ENCODE results near the gene SLC9A1. TPM values are rescaled to one million over a fixed set of nuclear protein-coding genes. Genes with fewer than 3 reads are reported as not detected.

The SLC9A1 gene
- polyA plus RNA-seq, 1 of the 3 experiments (the other 2 are of a cell fraction), result 11.4 TPM

DNA sequence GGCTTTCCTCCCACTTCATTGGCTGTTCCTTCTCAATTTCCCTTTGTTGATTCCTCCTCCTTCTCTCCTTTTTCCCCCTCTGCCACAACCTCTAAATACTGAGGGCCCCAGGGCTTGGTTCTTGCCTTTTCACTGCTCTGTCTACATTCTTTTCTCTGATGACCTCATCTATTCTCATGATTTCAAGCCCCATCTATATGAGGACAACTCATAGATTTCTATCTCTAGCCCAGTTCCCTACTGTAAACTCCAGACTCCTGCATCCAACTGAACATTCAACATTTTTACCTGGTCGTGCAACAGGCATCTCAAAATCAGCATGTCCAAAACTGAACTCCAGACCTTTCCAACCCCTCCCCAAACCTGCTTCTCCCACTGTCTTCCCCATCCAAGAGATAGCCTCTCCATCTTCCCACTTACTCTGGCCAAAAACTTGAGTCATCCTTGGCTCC, 11.5 kb upstream of the SLC9A1 start:
- Histone ChIP-seq H3K4me2 (peak overlapping the region; percentile 48), H3K9me2 (no peaks in the 10 kb centered on the region)

DNA sequence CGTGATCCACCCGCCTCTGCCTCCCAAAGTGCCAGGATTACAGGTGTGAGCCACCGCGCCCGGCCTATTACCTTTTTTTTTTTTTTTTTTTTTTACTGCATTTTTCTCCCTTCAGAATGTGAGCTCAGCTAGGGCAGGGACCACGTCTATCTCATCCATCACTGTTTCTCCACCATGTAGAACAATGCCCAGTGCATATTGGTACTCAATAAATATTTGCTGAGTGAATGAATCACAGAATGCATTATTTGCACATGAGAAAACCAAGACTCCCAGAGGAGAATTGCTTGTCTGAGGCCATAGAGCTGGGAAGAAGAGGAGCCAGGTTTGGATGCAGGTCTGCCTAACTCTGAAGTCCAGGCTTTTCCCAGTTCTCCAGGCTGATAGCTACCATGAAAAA, 8.2 kb upstream of the SLC9A1 start:
- H3K79me2 ChIP-seq (ENCODE audit: insufficient read depth), result no peaks in the 10 kb centered on the region
- TF ChIP-seq, protein P1, sequence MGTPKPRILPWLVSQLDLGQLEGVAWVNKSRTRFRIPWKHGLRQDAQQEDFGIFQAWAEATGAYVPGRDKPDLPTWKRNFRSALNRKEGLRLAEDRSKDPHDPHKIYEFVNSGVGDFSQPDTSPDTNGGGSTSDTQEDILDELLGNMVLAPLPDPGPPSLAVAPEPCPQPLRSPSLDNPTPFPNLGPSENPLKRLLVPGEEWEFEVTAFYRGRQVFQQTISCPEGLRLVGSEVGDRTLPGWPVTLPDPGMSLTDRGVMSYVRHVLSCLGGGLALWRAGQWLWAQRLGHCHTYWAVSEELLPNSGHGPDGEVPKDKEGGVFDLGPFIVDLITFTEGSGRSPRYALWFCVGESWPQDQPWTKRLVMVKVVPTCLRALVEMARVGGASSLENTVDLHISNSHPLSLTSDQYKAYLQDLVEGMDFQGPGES (IDR thresholded peaks at IDR 0.05; ENCODE audit: low read depth, low read length), result no peak
- TF ChIP-seq EZH2phosphoT487 (IDR thresholded peaks at IDR 0.05; ENCODE audit: borderline replicate concordance, low read depth) (no peak), FOXJ3 (CRISPR knock-in tag; IDR thresholded peaks at IDR 0.05) (no peak), MXI1 (IDR thresholded peaks at IDR 0.05; ENCODE audit: low read depth, low read length) (no peak), PBX3 (IDR thresholded peaks at IDR 0.05) (no peak), POLR2AphosphoS5 (IDR thresholded peaks at IDR 0.05; ENCODE audit: low read depth, low read length) (no peak)
- TF ChIP-seq, protein P2, sequence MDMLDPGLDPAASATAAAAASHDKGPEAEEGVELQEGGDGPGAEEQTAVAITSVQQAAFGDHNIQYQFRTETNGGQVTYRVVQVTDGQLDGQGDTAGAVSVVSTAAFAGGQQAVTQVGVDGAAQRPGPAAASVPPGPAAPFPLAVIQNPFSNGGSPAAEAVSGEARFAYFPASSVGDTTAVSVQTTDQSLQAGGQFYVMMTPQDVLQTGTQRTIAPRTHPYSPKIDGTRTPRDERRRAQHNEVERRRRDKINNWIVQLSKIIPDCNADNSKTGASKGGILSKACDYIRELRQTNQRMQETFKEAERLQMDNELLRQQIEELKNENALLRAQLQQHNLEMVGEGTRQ (IDR thresholded peaks at IDR 0.05; ENCODE audit: borderline replicate concordance, low read depth, low read length), result no peak
- H3K27me3 ChIP-seq (ENCODE audit: insufficient read depth), result no peaks in the 10 kb centered on the region
- H3K36me3 ChIP-seq (replicated peaks in 1 of 2; ENCODE audit: control insufficient read depth in 1 of 2, insufficient read depth in 2 of 2, low read length in 1 of 2), result no peaks in the 10 kb centered on the region
- no peak overlapping the region for H3K9ac ChIP-seq
- H3K27ac ChIP-seq (ENCODE audit: low read depth in 2 of 2, low read length in 1 of 2), result no peak overlapping the region
- POLR2A ChIA-PET, result no interaction called here
- H3K4me3 ChIP-seq (ENCODE audit: low read depth in 2 of 2, low read length in 1 of 2), result no peak overlapping the region
- H3K9me3 ChIP-seq, result no peaks in the 10 kb centered on the region
- H4K20me1 ChIP-seq (ENCODE audit: insufficient read depth), result no peaks in the 10 kb centered on the region
- H3K4me2 ChIP-seq, result no peak overlapping the region
- H3K9me2 ChIP-seq, result no peaks in the 10 kb centered on the region
- CTCF ChIA-PET, result interaction anchor here (0.6 to 1.5 kb wide), 3 partner anchors 8 to 134 kb away, joined by 3 to 4 read pairs (median 4); partner anchors contain the start of gene SLC9A1
- peaks cover 0 to 4% of the 10 kb centered on the region in 2 experiments; a peak in 1 of 4 replicates for H3K4me1 ChIP-seq (ENCODE audit: control insufficient read depth in 1 of 2, insufficient read depth in 2 of 2, low read depth in 1 of 2, low read length in 1 of 2)
- WGBS (ENCODE audit: low lambda C conversion rate), result 73% methylated on average over 6 of the region's 6 CpGs
- no peak for DNase-seq
- H3F3A ChIP-seq (replicated peaks; ENCODE audit: insufficient read depth), result peaks cover 6% of the 10 kb centered on the region
- no peak overlapping the region for H2AFZ ChIP-seq (ENCODE audit: low read depth)

More for the DNA sequence above, 11.5 kb upstream of the SLC9A1 start:
- no peak for DNase-seq
- no peaks in the 10 kb centered on the region for H3K36me3 ChIP-seq (replicated peaks in 1 of 2; ENCODE audit: control insufficient read depth in 1 of 2, insufficient read depth in 2 of 2, low read length in 1 of 2)
- TF ChIP-seq TCF12 (IDR thresholded peaks at IDR 0.05) (peak; percentile 16; the same call in 1 of the 2 replicates), CHD2 (IDR thresholded peaks at IDR 0.05; ENCODE audit: low read length, partially characterized antibody) (no peak), FOSL2 (IDR thresholded peaks at IDR 0.05; ENCODE audit: borderline replicate concordance, low read depth) (peak; percentile 38; the same call in 1 of the 2 replicates), JUND (IDR thresholded peaks at IDR 0.05) (peak; percentile 52; the same call in 1 of the 2 replicates)
- peaks cover 6% of the 10 kb centered on the region for H3F3A ChIP-seq (replicated peaks; ENCODE audit: insufficient read depth)
- H3K9ac ChIP-seq, result no peak overlapping the region
- H2AFZ ChIP-seq (ENCODE audit: low read depth), result peak overlapping the region; percentile 43; the same call in 1 of the 2 replicates
- H3K9me3 ChIP-seq, result no peaks in the 10 kb centered on the region
- peaks cover 0 to 4% of the 10 kb centered on the region in 2 experiments; a peak in 1 of 4 replicates for H3K4me1 ChIP-seq (ENCODE audit: control insufficient read depth in 1 of 2, insufficient read depth in 2 of 2, low read depth in 1 of 2, low read length in 1 of 2)
- H3K27me3 ChIP-seq (ENCODE audit: insufficient read depth), result no peaks in the 10 kb centered on the region
- CTCF ChIA-PET, result no interaction called here
- H4K20me1 ChIP-seq (ENCODE audit: insufficient read depth), result no peaks in the 10 kb centered on the region
- H3K79me2 ChIP-seq (ENCODE audit: insufficient read depth), result no peaks in the 10 kb centered on the region
- peak overlapping the region in 1 of 2 experiments; percentile 66; a peak in 2 of 4 replicates for H3K27ac ChIP-seq (ENCODE audit: low read depth in 2 of 2, low read length in 1 of 2)
- H3K4me3 ChIP-seq (ENCODE audit: low read depth in 2 of 2, low read length in 1 of 2), result no peak overlapping the region
- WGBS (ENCODE audit: low lambda C conversion rate), result 20% methylated on average over 1 of the region's 1 CpG
- POLR2A ChIA-PET, result no interaction called here
